ENCODE measurements around the gene VRK2. TPM values are rescaled to one million over a fixed set of nuclear protein-coding genes. Genes with fewer than 3 reads are reported as not detected.

VRK2 gene
- total RNA-seq, 1 experiment from 2014 or later = 33.0 TPM

- ChIA-PET CTCF (no interaction called here), POLR2A (no interaction called here), RAD21 (ENCODE audit: low non-redundant PET in 1 of 2, low total read pairs in 2 of 2, uncharacterized antibody in 2 of 2, unreplicated experiment in 2 of 2) (no interaction called here)
- no TSS peak for BruUV-seq (replicated peaks)
- Histone ChIP-seq H3K9me2 (ENCODE audit: insufficient read depth) (0 out of 2 replicates have a peak, but pooled peaks cover 6% of the 10 kb centered on the region), H4K20me1 (ENCODE audit: insufficient read depth) (no peaks in the 10 kb centered on the region), H3K9ac (ENCODE audit: low read length) (no peak overlapping the region), H3K4me3 (replicated peaks in 1 of 2; ENCODE audit: low read depth in 1 of 2, low read length in 2 of 2) (no peak overlapping the region), H3K79me2 (ENCODE audit: insufficient read depth, low read length) (peaks cover 23% of the 10 kb centered on the region), H3K27ac (ENCODE audit: low read depth, low read length) (no peak overlapping the region), H2AFZ (ENCODE audit: low read depth, low read length, poor library complexity, severe bottlenecking) (no peak overlapping the region), H3K27me3 (ENCODE audit: insufficient read depth, low read length) (no peaks in the 10 kb centered on the region), H3K9me3 (ENCODE audit: control insufficient read depth in 1 of 2, insufficient read depth in 1 of 2, low read depth in 1 of 2, low read length in 2 of 2) (no peaks in the 10 kb centered on the region), H3K4me2 (ENCODE audit: low read length) (no peak overlapping the region), H3K4me1 (ENCODE audit: control insufficient read depth in 1 of 2, insufficient read depth in 2 of 2, low read length in 2 of 2) (peaks cover 7 to 23% of the 10 kb centered on the region in 2 experiments), H3K36me3 (ENCODE audit: control insufficient read depth in 1 of 2, insufficient read depth in 2 of 2, low read length in 2 of 2) (no peaks in the 10 kb centered on the region)
- TF ChIP-seq, protein P1, sequence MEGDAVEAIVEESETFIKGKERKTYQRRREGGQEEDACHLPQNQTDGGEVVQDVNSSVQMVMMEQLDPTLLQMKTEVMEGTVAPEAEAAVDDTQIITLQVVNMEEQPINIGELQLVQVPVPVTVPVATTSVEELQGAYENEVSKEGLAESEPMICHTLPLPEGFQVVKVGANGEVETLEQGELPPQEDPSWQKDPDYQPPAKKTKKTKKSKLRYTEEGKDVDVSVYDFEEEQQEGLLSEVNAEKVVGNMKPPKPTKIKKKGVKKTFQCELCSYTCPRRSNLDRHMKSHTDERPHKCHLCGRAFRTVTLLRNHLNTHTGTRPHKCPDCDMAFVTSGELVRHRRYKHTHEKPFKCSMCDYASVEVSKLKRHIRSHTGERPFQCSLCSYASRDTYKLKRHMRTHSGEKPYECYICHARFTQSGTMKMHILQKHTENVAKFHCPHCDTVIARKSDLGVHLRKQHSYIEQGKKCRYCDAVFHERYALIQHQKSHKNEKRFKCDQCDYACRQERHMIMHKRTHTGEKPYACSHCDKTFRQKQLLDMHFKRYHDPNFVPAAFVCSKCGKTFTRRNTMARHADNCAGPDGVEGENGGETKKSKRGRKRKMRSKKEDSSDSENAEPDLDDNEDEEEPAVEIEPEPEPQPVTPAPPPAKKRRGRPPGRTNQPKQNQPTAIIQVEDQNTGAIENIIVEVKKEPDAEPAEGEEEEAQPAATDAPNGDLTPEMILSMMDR (IDR thresholded peaks at IDR 0.05 in 2 of 3, conservative IDR thresholded peaks at IDR 0.05 in 1 of 3; ENCODE audit: borderline replicate concordance in 1 of 3, insufficient read depth in 1 of 3, low read depth in 2 of 3, low read length in 2 of 3) = no peak
- TF ChIP-seq, protein P2, sequence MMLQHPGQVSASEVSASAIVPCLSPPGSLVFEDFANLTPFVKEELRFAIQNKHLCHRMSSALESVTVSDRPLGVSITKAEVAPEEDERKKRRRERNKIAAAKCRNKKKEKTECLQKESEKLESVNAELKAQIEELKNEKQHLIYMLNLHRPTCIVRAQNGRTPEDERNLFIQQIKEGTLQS (IDR thresholded peaks at IDR 0.05) = no peak
- TF ChIP-seq RAD21 (IDR thresholded peaks at IDR 0.05; ENCODE audit: low read depth) = no peak
- no peak for TF ChIP-seq CBX3 (IDR thresholded peaks at IDR 0.05; ENCODE audit: low read depth)
- TF ChIP-seq POLR2A (IDR thresholded peaks at IDR 0.05; ENCODE audit: borderline replicate concordance, extremely low read depth, insufficient read depth, insufficient read length) = no peak
- TF ChIP-seq, protein P3, sequence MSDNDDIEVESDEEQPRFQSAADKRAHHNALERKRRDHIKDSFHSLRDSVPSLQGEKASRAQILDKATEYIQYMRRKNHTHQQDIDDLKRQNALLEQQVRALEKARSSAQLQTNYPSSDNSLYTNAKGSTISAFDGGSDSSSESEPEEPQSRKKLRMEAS (IDR thresholded peaks at IDR 0.05) = no peak
- TF ChIP-seq, protein P4, sequence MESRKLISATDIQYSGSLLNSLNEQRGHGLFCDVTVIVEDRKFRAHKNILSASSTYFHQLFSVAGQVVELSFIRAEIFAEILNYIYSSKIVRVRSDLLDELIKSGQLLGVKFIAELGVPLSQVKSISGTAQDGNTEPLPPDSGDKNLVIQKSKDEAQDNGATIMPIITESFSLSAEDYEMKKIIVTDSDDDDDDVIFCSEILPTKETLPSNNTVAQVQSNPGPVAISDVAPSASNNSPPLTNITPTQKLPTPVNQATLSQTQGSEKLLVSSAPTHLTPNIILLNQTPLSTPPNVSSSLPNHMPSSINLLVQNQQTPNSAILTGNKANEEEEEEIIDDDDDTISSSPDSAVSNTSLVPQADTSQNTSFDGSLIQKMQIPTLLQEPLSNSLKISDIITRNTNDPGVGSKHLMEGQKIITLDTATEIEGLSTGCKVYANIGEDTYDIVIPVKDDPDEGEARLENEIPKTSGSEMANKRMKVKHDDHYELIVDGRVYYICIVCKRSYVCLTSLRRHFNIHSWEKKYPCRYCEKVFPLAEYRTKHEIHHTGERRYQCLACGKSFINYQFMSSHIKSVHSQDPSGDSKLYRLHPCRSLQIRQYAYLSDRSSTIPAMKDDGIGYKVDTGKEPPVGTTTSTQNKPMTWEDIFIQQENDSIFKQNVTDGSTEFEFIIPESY (IDR thresholded peaks at IDR 0.05; ENCODE audit: extremely low read depth, insufficient replicate concordance, low read length) = no peak
- TF ChIP-seq JUND (IDR thresholded peaks at IDR 0.05) = no peak
- no peak for TF ChIP-seq ELF1 (IDR thresholded peaks at IDR 0.05; ENCODE audit: borderline replicate concordance, low read depth)
- no peak for TF ChIP-seq ZNF274 (IDR thresholded peaks at IDR 0.05; ENCODE audit: low read depth, low read length)
- TF ChIP-seq EGR1 (IDR thresholded peaks at IDR 0.05; ENCODE audit: low read depth) = no peak
- TF ChIP-seq EZH2 (IDR thresholded peaks at IDR 0.05) = no peak
- no peak for TF ChIP-seq TCF7L2 (IDR thresholded peaks at IDR 0.05; ENCODE audit: borderline replicate concordance, extremely low read depth, insufficient read depth, insufficient read length)
- no peak for TF ChIP-seq REST (IDR thresholded peaks at IDR 0.05; ENCODE audit: low read depth)
- no peak for TF ChIP-seq ZFX (IDR thresholded peaks at IDR 0.05)
- TF ChIP-seq SRF (IDR thresholded peaks at IDR 0.05; ENCODE audit: low read depth) = no peak
- TF ChIP-seq SP1 (IDR thresholded peaks at IDR 0.05; ENCODE audit: low read depth) = no peak
- TF ChIP-seq SIN3A (IDR thresholded peaks at IDR 0.05; ENCODE audit: low read depth) = no peak
- no peak for TF ChIP-seq CEBPB (IDR thresholded peaks at IDR 0.05; ENCODE audit: low read depth)
- ATAC-seq (no peak), DNase-seq (ENCODE audit: low read depth, low spot score) (no peak)
- intact Hi-C loops (cut with micrococcal nuclease) = loop anchor here (10.0 kb wide), 1 partner anchor 367 kb away; no protein-coding TSS in a partner anchor
These were observed 75.4 kb downstream of the VRK2 start for GRCh38 chr2:58122040-58122439.
